GM12874 (cell line): ENCODE data around the gene CAMSAP2.

Experiments used
- CTCF ChIP-seq: IDR thresholded peaks from 2 replicates; pipeline ENCODE4 v1.5.1; 2011; ENCODE audit warnings: low read depth, mild to moderate bottlenecking, control low read depth, low read length, moderate library complexity; ENCODE audit not compliant: insufficient read depth

Gene CAMSAP2

GRCh38 chr1:200775850-200776249 lies 37.2 kb downstream of the CAMSAP2 start:
- TF ChIP-seq CTCF, result no peak

- no peak for TF ChIP-seq CTCF
Observed at GRCh38 chr1:200776949-200777348, 38.3 kb downstream of the CAMSAP2 start.

- no peak for TF ChIP-seq CTCF
Observed at GRCh38 chr1:200778766-200779165, 40.1 kb downstream of the CAMSAP2 start.

GRCh38 chr1:200779326-200779725 lies 40.6 kb downstream of the CAMSAP2 start:
- no peak for TF ChIP-seq CTCF

- TF ChIP-seq CTCF, result no peak
Observed at GRCh38 chr1:200780545-200781369, 42.1 kb downstream of the CAMSAP2 start.

- TF ChIP-seq CTCF, result no peak
Observed at GRCh38 chr1:200783926-200784325, 45.2 kb downstream of the CAMSAP2 start.

- no peak for TF ChIP-seq CTCF
Observed at GRCh38 chr1:200784576-200784975, 45.9 kb downstream of the CAMSAP2 start.
